ENCODE results near the gene WDR53.
"Not testable (repeated sequence)": the region's sequence is repeated elsewhere in the genome, so short reads cannot be mapped to it uniquely, and the experiment has no call there.

The WDR53 gene

GRCh38 chr3:196568246-196569002 lies at the start of gene WDR53, which contains the start of gene FBXO45:
Gene WDR53 (minus strand): TSS chr3:196568554. CDS start chr3:196561475, 7,079 bp downstream.
Gene FBXO45 (plus strand): TSS chr3:196568660. CDS start chr3:196568985, 325 bp downstream.
- DNase-seq (ENCODE audit: low read depth, low spot score): peak; percentile 58
- Histone ChIP-seq H3K9ac (ENCODE audit: insufficient read length) (peak within 1 kb of the TSS; percentile 94), H3K36me3 (ENCODE audit: insufficient read depth, low read length) (no peaks in the 10 kb centered on the region; the same call in 1 of the 2 replicates), H3K27ac (0 out of 2 replicates have a peak within 1 kb of the TSS, but pooled peaks have one; percentile 27), H3K4me3 (peak within 1 kb of the TSS; percentile 94), H3K9me3 (ENCODE audit: low read depth, low read length) (no peaks in the 10 kb centered on the region)
- no peak for TF ChIP-seq EZH2 (IDR thresholded peaks at IDR 0.05)
- TF ChIP-seq POLR2AphosphoS5 (IDR thresholded peaks at IDR 0.05; ENCODE audit: borderline replicate concordance, low read depth, low read length): peak; percentile 91
- peak; percentile 92 for TF ChIP-seq FOXP2 (optimal IDR thresholded peaks at IDR 0.05; ENCODE audit: control extremely low read depth, extremely low read length, insufficient read depth)

- no peaks in the 10 kb centered on the region for H3K36me3 ChIP-seq (ENCODE audit: insufficient read depth, low read length)
- no peak overlapping the region for H3K27ac ChIP-seq
- TF ChIP-seq FOXP2 (optimal IDR thresholded peaks at IDR 0.05; ENCODE audit: control extremely low read depth, extremely low read length, insufficient read depth) (no peak), POLR2AphosphoS5 (IDR thresholded peaks at IDR 0.05; ENCODE audit: borderline replicate concordance, low read depth, low read length) (no peak), EZH2 (IDR thresholded peaks at IDR 0.05) (no peak)
- no peak overlapping the region for H3K4me3 ChIP-seq
- no peak for DNase-seq (ENCODE audit: low read depth, low spot score)
- no peak overlapping the region for H3K9ac ChIP-seq (ENCODE audit: insufficient read length)
- no peaks in the 10 kb centered on the region for H3K9me3 ChIP-seq (ENCODE audit: low read depth, low read length)
Observed at GRCh38 chr3:196617256-196617655, 48.9 kb upstream of the WDR53 start.

DNA sequence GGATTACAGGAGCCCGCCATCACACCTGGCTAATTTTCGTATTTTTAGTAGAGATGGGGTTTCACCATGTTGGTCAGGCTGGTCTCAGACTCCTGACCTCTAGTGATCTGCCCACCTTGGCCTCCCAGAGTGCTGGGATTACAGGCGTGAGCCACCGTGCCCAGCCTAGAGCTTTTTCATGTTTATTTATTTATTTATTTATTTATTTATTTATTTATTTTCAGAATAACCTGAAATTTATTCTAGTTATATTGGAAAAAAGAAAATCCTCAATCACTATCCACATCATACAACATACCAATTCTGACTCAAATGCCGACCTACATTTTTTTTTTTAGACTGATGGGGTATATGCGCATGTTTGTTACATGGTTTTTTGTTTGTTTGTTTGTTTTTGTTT lies 46.9 kb upstream of the WDR53 start:
- H3K27ac ChIP-seq; H3K9ac ChIP-seq (ENCODE audit: insufficient read length); H3K36me3 ChIP-seq (ENCODE audit: insufficient read depth, low read length); H3K9me3 ChIP-seq (ENCODE audit: low read depth, low read length); H3K4me3 ChIP-seq; DNase-seq (ENCODE audit: low read depth, low spot score): not testable (repeated sequence)

DNA sequence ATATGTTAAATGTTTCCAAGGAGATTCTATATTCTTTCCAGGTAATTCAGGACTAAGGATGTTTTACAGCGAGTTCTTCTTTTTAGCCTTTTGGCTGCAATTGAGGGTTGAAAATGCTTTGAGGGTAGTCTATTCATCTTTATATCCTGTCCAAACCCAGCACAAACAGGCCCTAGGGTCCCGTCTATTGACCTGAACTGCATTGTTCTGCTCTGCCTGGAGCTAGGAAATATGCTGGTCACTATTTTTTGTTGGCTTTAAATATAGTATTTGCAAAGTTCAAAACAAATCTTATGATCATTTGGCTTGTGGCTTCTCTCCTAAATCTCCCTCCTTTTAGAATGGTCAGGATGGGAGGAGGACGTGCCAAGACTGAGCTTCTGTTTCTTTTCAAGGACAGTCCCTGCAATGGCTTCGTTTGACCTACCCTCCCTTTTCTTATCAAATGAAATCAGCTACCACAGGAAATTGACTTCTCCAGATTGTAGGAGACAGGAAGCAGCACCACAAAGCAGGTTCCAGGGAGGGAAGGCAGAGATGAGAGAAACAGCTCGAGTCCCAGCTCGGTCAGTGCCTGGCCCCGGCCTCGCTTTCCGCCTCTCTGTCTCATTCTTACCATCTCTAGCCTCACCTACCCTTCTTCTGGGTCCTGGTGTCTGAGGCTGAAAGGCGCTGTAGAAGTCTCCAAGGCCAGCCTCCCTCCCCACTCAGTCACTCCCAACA lies 43.6 kb upstream of the WDR53 start:
- Histone ChIP-seq H3K4me3 (no peak overlapping the region), H3K27ac (no peak overlapping the region), H3K9ac (ENCODE audit: insufficient read length) (no peak overlapping the region), H3K9me3 (ENCODE audit: low read depth, low read length) (no peaks in the 10 kb centered on the region), H3K36me3 (ENCODE audit: insufficient read depth, low read length) (no peaks in the 10 kb centered on the region)
- no peak for TF ChIP-seq POLR2AphosphoS5 (IDR thresholded peaks at IDR 0.05; ENCODE audit: borderline replicate concordance, low read depth, low read length)
- no peak for TF ChIP-seq EZH2 (IDR thresholded peaks at IDR 0.05)
- TF ChIP-seq FOXP2 (optimal IDR thresholded peaks at IDR 0.05; ENCODE audit: control extremely low read depth, extremely low read length, insufficient read depth): no peak
- DNase-seq (ENCODE audit: low read depth, low spot score): no peak

GRCh38 chr3:196609805-196610515 lies 41.6 kb upstream of the WDR53 start:
- H3K36me3 ChIP-seq (ENCODE audit: insufficient read depth, low read length): no peaks in the 10 kb centered on the region
- TF ChIP-seq FOXP2 (optimal IDR thresholded peaks at IDR 0.05; ENCODE audit: control extremely low read depth, extremely low read length, insufficient read depth) (no peak), POLR2AphosphoS5 (IDR thresholded peaks at IDR 0.05; ENCODE audit: borderline replicate concordance, low read depth, low read length) (no peak), EZH2 (IDR thresholded peaks at IDR 0.05) (no peak)
- H3K9me3 ChIP-seq (ENCODE audit: low read depth, low read length): no peaks in the 10 kb centered on the region
- no peak overlapping the region for H3K27ac ChIP-seq
- H3K9ac ChIP-seq (ENCODE audit: insufficient read length): no peak overlapping the region
- no peak for DNase-seq (ENCODE audit: low read depth, low spot score)
- no peak overlapping the region for H3K4me3 ChIP-seq

DNA sequence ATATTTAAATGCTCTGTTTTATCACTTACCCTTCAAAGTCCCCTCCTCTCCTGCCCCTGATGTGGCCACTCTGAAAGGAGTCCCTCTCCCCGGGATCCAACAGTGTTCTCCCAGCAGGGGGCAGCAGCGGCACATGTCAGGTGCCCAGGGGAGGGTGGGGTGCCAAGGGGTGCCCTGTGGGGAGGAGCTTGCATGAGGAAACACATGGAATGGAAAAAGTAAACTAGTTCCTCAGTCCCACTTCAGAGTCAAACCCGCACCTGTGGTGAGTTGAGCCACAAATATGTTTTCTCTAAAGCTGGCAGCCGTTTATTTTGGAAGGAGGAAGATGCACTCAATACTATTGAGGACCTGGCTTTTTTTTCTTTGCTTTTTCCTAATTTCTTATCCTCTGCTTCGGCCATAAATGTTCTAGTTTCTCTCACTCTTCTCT lies 41.0 kb upstream of the WDR53 start:
- Histone ChIP-seq H3K9me3 (ENCODE audit: low read depth, low read length) (no peaks in the 10 kb centered on the region), H3K9ac (ENCODE audit: insufficient read length) (no peak overlapping the region), H3K27ac (no peak overlapping the region), H3K4me3 (no peak overlapping the region; the same call in 1 of the 2 replicates), H3K36me3 (ENCODE audit: insufficient read depth, low read length) (no peaks in the 10 kb centered on the region)
- peak; percentile 56 for DNase-seq (ENCODE audit: low read depth, low spot score)
- TF ChIP-seq FOXP2 (optimal IDR thresholded peaks at IDR 0.05; ENCODE audit: control extremely low read depth, extremely low read length, insufficient read depth) (no peak), EZH2 (IDR thresholded peaks at IDR 0.05) (no peak), POLR2AphosphoS5 (IDR thresholded peaks at IDR 0.05; ENCODE audit: borderline replicate concordance, low read depth, low read length) (no peak)

DNA sequence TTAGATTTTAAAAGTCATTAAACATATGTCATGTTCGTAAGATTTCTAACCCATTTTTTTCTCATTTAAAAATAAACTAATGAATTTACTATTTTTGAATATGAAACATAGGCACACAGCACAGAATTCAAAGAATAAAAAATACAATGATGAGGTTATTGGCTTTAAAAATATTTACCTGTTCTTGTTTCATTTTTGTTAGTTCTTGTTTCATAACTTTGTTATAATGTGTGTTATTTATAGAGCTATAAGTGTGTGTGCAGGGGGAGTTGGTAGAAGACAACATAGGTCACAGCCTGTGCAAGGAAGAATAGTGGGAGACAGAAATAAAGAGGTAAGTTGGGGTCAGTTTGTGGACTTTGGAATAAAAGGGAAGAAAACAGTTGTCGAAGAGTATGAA lies 40.3 kb upstream of the WDR53 start:
- DNase-seq (ENCODE audit: low read depth, low spot score): no peak
- Histone ChIP-seq H3K4me3 (no peak overlapping the region), H3K9me3 (ENCODE audit: low read depth, low read length) (no peaks in the 10 kb centered on the region), H3K27ac (no peak overlapping the region), H3K9ac (ENCODE audit: insufficient read length) (no peak overlapping the region), H3K36me3 (ENCODE audit: insufficient read depth, low read length) (no peaks in the 10 kb centered on the region)
- TF ChIP-seq EZH2 (IDR thresholded peaks at IDR 0.05): no peak
- TF ChIP-seq FOXP2 (optimal IDR thresholded peaks at IDR 0.05; ENCODE audit: control extremely low read depth, extremely low read length, insufficient read depth): no peak
- no peak for TF ChIP-seq POLR2AphosphoS5 (IDR thresholded peaks at IDR 0.05; ENCODE audit: borderline replicate concordance, low read depth, low read length)

- Histone ChIP-seq H3K4me3 (no peak overlapping the region), H3K36me3 (ENCODE audit: insufficient read depth, low read length) (no peaks in the 10 kb centered on the region), H3K27ac (no peak overlapping the region), H3K9me3 (ENCODE audit: low read depth, low read length) (no peaks in the 10 kb centered on the region), H3K9ac (ENCODE audit: insufficient read length) (no peak overlapping the region)
- no peak for TF ChIP-seq POLR2AphosphoS5 (IDR thresholded peaks at IDR 0.05; ENCODE audit: borderline replicate concordance, low read depth, low read length)
- no peak for TF ChIP-seq FOXP2 (optimal IDR thresholded peaks at IDR 0.05; ENCODE audit: control extremely low read depth, extremely low read length, insufficient read depth)
- TF ChIP-seq EZH2 (IDR thresholded peaks at IDR 0.05): no peak
- DNase-seq (ENCODE audit: low read depth, low spot score): no peak
Observed at GRCh38 chr3:196604548-196604947, 36.2 kb upstream of the WDR53 start.

Data from SK-N-MC (cell line).